ENCODE measurements around the gene ZNF587. TPM values are rescaled to one million over a fixed set of nuclear protein-coding genes. Genes with fewer than 3 reads are reported as not detected.

Gene ZNF587
- total and polyA plus RNA-seq, 2 of the 13 experiments (the other 11 are each of a cell fraction or from before 2014, with no cell fraction given): 8.7 to 17.5 TPM

- TF ChIP-seq, protein P1, sequence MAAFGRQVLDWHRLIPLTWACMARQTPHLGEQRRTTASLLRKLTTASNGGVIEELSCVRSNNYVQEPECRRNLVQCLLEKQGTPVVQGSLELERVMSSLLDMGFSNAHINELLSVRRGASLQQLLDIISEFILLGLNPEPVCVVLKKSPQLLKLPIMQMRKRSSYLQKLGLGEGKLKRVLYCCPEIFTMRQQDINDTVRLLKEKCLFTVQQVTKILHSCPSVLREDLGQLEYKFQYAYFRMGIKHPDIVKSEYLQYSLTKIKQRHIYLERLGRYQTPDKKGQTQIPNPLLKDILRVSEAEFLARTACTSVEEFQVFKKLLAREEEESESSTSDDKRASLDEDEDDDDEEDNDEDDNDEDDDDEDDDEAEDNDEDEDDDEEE (CRISPR knock-in tag; IDR thresholded peaks at IDR 0.05): 0 out of 2 replicates have a peak, but pooled peaks have one; percentile 70
- TF ChIP-seq ZNF777 (CRISPR knock-in tag; IDR thresholded peaks at IDR 0.05): 0 out of 2 replicates have a peak, but pooled peaks have one; percentile 37
- 0 out of 2 replicates have a peak, but pooled peaks have one; percentile 11 for TF ChIP-seq HOMEZ (CRISPR knock-in tag; IDR thresholded peaks at IDR 0.05; ENCODE audit: low read depth)
- peak; percentile 90 for TF ChIP-seq POLR2AphosphoS5 (IDR thresholded peaks at IDR 0.05; ENCODE audit: low read depth, low read length)
- TF ChIP-seq BHLHE40 (IDR thresholded peaks at IDR 0.05; ENCODE audit: low read length): no peak
- no peak for TF ChIP-seq DZIP1 (CRISPR knock-in tag; IDR thresholded peaks at IDR 0.05)
- peak; percentile 50; the same call in 1 of the 2 replicates for TF ChIP-seq AHR (CRISPR knock-in tag; IDR thresholded peaks at IDR 0.05)
- peak; percentile 39; the same call in 1 of the 2 replicates for TF ChIP-seq EEA1 (CRISPR knock-in tag; IDR thresholded peaks at IDR 0.05; ENCODE audit: borderline replicate concordance)
- no peak for TF ChIP-seq CENPT (CRISPR knock-in tag; IDR thresholded peaks at IDR 0.05; ENCODE audit: low read depth)
- peak; percentile 89 for TF ChIP-seq GABPA (IDR thresholded peaks at IDR 0.05; ENCODE audit: low read depth, low read length)
- peak; percentile 97 for TF ChIP-seq GABPA (CRISPR knock-in tag; IDR thresholded peaks at IDR 0.05; ENCODE audit: low read depth)
- TF ChIP-seq JUNB (CRISPR knock-in tag; IDR thresholded peaks at IDR 0.05; ENCODE audit: borderline replicate concordance): no peak
- TF ChIP-seq ZNF883 (CRISPR knock-in tag; IDR thresholded peaks at IDR 0.05; ENCODE audit: not compliant biosample characterization): peak; percentile 42
- TF ChIP-seq SOX13 (IDR thresholded peaks at IDR 0.05): no peak
- TF ChIP-seq SOX13 (CRISPR knock-in tag; conservative IDR thresholded peaks at IDR 0.05 in 1 of 2, IDR thresholded peaks at IDR 0.05 in 1 of 2): 0 out of 4 replicates have a peak, but pooled peaks of 1 of the 2 experiments have one; percentile 17
- no peak for TF ChIP-seq TBP (CRISPR knock-in tag; IDR thresholded peaks at IDR 0.05)
- TF ChIP-seq ZNF33B (CRISPR knock-in tag; IDR thresholded peaks at IDR 0.05): no peak
- TF ChIP-seq SP4 (CRISPR knock-in tag; IDR thresholded peaks at IDR 0.05): peak; percentile 38; the same call in 1 of the 2 replicates
- TF ChIP-seq RBM39 (IDR thresholded peaks at IDR 0.05; ENCODE audit: low read depth, low read length, poor library complexity, severe bottlenecking): no peak
- TF ChIP-seq MXD1 (CRISPR knock-in tag; IDR thresholded peaks at IDR 0.05): peak; percentile 89; the same call in 1 of the 2 replicates
- TF ChIP-seq, protein P2, sequence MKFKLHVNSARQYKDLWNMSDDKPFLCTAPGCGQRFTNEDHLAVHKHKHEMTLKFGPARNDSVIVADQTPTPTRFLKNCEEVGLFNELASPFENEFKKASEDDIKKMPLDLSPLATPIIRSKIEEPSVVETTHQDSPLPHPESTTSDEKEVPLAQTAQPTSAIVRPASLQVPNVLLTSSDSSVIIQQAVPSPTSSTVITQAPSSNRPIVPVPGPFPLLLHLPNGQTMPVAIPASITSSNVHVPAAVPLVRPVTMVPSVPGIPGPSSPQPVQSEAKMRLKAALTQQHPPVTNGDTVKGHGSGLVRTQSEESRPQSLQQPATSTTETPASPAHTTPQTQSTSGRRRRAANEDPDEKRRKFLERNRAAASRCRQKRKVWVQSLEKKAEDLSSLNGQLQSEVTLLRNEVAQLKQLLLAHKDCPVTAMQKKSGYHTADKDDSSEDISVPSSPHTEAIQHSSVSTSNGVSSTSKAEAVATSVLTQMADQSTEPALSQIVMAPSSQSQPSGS (CRISPR knock-in tag; IDR thresholded peaks at IDR 0.05): 0 out of 2 replicates have a peak, but pooled peaks have one; percentile 32
- TF ChIP-seq POLR2G (IDR thresholded peaks at IDR 0.05; ENCODE audit: low read depth, low read length): peak; percentile 93
Observed at GRCh38 chr19:57819475-57820148, 30.0 kb upstream of the ZNF587 start (continued).
